H1 (cell line): ENCODE measurements around the gene PAGE2.
"Not testable (repeated sequence)": the region's sequence is repeated elsewhere in the genome, so short reads cannot be mapped to it uniquely, and the experiment has no call there.

ENCODE experiments used
- CTCF ChIP-seq, 3 experiments: IDR thresholded peaks; 1 replicate in 2 of 3; 2 replicates in 1 of 3; pipeline versions ENCODE4 v1.5.1 to v1.6.1; 2011; ENCODE audit warnings: low read length in 3 of 3, mild to moderate bottlenecking in 3 of 3, inconsistent platforms in 2 of 3, low read depth in 1 of 3, moderate library complexity in 1 of 3; ENCODE audit not compliant: insufficient read depth in 1 of 3; ENCODE audit errors: control extremely low read depth in 1 of 3
- EZH2 ChIP-seq: fragments of 200-600 bp; sonication (generic); IDR thresholded peaks from 2 replicates; pipeline ENCODE4 v1.7.1; 2012; ENCODE audit warnings: low read depth, mild to moderate bottlenecking, moderate library complexity, low read length, inconsistent platforms; ENCODE audit not compliant: severe bottlenecking
- GABPA ChIP-seq: IDR thresholded peaks from 2 replicates; pipeline ENCODE4 v1.6.1; 2011; ENCODE audit warnings: mild to moderate bottlenecking, low read length, moderate library complexity, borderline replicate concordance; ENCODE audit not compliant: insufficient read depth
- POLR2A ChIP-seq, 2 experiments: IDR thresholded peaks; 1 replicate in 1 of 2; 2 replicates in 1 of 2; pipeline ENCODE4 v1.6.1; 2011; ENCODE audit warnings: low read depth in 2 of 2, low read length in 2 of 2, mild to moderate bottlenecking in 2 of 2; ENCODE audit errors: control extremely low read depth in 1 of 2
- RFX5 ChIP-seq: IDR thresholded peaks from 2 replicates; pipeline ENCODE4 v1.6.1; 2011; ENCODE audit warnings: low read depth, low read length, improper control_type of control experiment, borderline replicate concordance
- SAP30 ChIP-seq: fragments of 300-600 bp; sonication (generic); IDR thresholded peaks from 2 replicates; pipeline ENCODE4 v1.7.1; 2012; ENCODE audit warnings: low read length, moderate library complexity, mild to moderate bottlenecking, inconsistent platforms; ENCODE audit not compliant: insufficient read depth, insufficient replicate concordance
- SIX5 ChIP-seq: IDR thresholded peaks from 2 replicates; pipeline ENCODE4 v1.6.1; 2011; ENCODE audit warnings: mild to moderate bottlenecking, low read depth, low read length
- SP2 ChIP-seq: IDR thresholded peaks from 2 replicates; pipeline ENCODE4 v1.6.1; 2012; ENCODE audit warnings: mild to moderate bottlenecking, low read length, inconsistent platforms
- SP4 ChIP-seq: IDR thresholded peaks from 2 replicates; pipeline ENCODE4 v1.6.1; 2012; ENCODE audit warnings: low read length, inconsistent platforms
- SRF ChIP-seq: IDR thresholded peaks from 2 replicates; pipeline ENCODE4 v1.6.1; 2011; ENCODE audit warnings: mild to moderate bottlenecking, low read depth, low read length, moderate library complexity
- YY1 ChIP-seq: IDR thresholded peaks from 2 replicates; pipeline ENCODE4 v1.6.1; 2011; ENCODE audit warnings: low read depth, mild to moderate bottlenecking, low read length
- ZNF274 ChIP-seq: IDR thresholded peaks from 2 replicates; pipeline ENCODE4 v1.7.0; 2012; ENCODE audit warnings: low read length, borderline replicate concordance; ENCODE audit errors: extremely low read depth

DNA sequence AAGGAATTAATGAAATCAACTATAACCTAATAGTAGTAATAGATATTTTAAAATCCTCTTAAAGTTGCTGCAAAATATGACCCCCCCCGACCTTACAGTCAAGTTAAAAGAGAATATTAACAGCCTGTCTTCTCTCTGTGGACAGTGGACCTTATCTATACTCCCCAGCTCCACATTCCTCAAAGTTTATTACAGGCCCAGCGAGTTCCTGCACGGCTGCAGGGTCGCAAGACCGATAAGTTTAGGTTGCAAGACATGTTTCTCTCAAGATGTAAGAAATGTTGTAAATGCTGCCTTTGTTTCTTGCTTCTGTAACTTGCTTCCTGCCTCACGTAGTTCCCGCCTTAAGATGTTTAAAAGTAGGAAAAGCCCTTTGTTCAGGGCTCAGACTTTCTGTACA, 27.8 kb downstream of the PAGE2 start:
- TF ChIP-seq SP4; CTCF (IDR thresholded peaks at IDR 0.05; ENCODE audit: control extremely low read depth in 1 of 3, insufficient read depth in 1 of 3, low read depth in 1 of 3, low read length in 3 of 3); SIX5; POLR2A (IDR thresholded peaks at IDR 0.05; ENCODE audit: control extremely low read depth in 1 of 2, low read depth in 2 of 2, low read length in 2 of 2); GABPA; YY1; EZH2; SP2; SAP30; SRF; ZNF274; RFX5: not testable (repeated sequence)
